Prostate gland (tissue), 2 donors: ENCODE measurements around the gene C4A.
"Not testable (repeated sequence)": the region's sequence is repeated elsewhere in the genome, so short reads cannot be mapped to it uniquely, and the experiment has no call there.

Source experiments
- CTCF ChIP-seq, 4 experiments: fragments of 200-600 bp in 2 of 4; fragments of 450-650 bp in 2 of 4; sonication (generic) in 2 of 4; IDR thresholded peaks; 1 replicate in 3 of 4; 2 replicates in 1 of 4; pipeline ENCODE4 v1.5.1; 2016 to 2019; ENCODE audit warnings: antibody characterized with exemption in 4 of 4, mild to moderate bottlenecking in 2 of 4, moderate library complexity in 2 of 4
- POLR2A ChIP-seq: fragments of 450-650 bp; IDR thresholded peaks from one replicate; pipeline ENCODE4 v1.6.1; 2016; ENCODE audit warnings: antibody characterized with exemption, mild to moderate bottlenecking

- TF ChIP-seq POLR2A; CTCF (IDR thresholded peaks at IDR 0.05): not testable (repeated sequence)
Measured at GRCh38 chr6:31989363-31989762, 7.5 kb downstream of the C4A start.
